Bronchial epithelial cell (primary cell): ENCODE results near the gene KLK12. TPM values are rescaled to one million over a fixed set of nuclear protein-coding genes. Genes with fewer than 3 reads are reported as not detected.

Experiments used
- DNase-seq: peaks from one replicate; pipeline ENCODE4 v3.0.0-alpha.2; 2010; ENCODE audit warnings: low read depth
- FAIRE-seq: peaks from 2 replicates; lab custom pipeline; 2011; peaks lifted over from hg19 to GRCh38; lab: Jason Lieb, UNC
- H3K27me3 ChIP-seq: 2 replicates; pipeline ENCODE4 v1.5.1; 2011; ENCODE audit warnings: low read length; ENCODE audit not compliant: control insufficient read depth, insufficient read depth
- H3K36me3 ChIP-seq: 2 replicates; pipeline ENCODE4 v1.5.1; 2011; ENCODE audit warnings: low read length; ENCODE audit not compliant: control insufficient read depth, insufficient read depth
- H3K4me3 ChIP-seq: 2 replicates; pipeline ENCODE4 v1.5.1; 2011; ENCODE audit warnings: mild to moderate bottlenecking, low read depth, low read length, control low read depth
- CTCF ChIP-seq: IDR thresholded peaks from 2 replicates; pipeline ENCODE4 v1.5.1; 2011; ENCODE audit warnings: mild to moderate bottlenecking, moderate library complexity, low read length, control low read depth, inconsistent platforms; ENCODE audit not compliant: insufficient read depth, severe bottlenecking
- total RNA-seq: library from RNA; depleted of rRNA; stranded (reverse); fragments of >200 nt; gene quantifications from 2 replicates; pipeline ENCODE4 v1.2.1, GENCODE V29; 2014

The KLK12 gene
- total RNA-seq, 1 donor from 2014 or later = not detected

GRCh38 chr19:51070334-51071094 is 35.7 kb upstream of the KLK12 start:
- H3K4me3 ChIP-seq = no peak overlapping the region
- DNase-seq (no peak), FAIRE-seq (no peak)
- H3K27me3 ChIP-seq = no peaks in the 10 kb centered on the region
- no peak for TF ChIP-seq CTCF
- H3K36me3 ChIP-seq = no peaks in the 10 kb centered on the region

GRCh38 chr19:51066393-51067186 is 31.8 kb upstream of the KLK12 start:
- FAIRE-seq = no peak
- no peak for DNase-seq
- Histone ChIP-seq H3K4me3 (no peak overlapping the region), H3K36me3 (no peaks in the 10 kb centered on the region), H3K27me3 (no peaks in the 10 kb centered on the region)
- TF ChIP-seq CTCF = no peak

GRCh38 chr19:51065221-51065960 is 30.6 kb upstream of the KLK12 start:
- H3K27me3 ChIP-seq = no peaks in the 10 kb centered on the region
- FAIRE-seq (no peak), DNase-seq (no peak)
- no peak overlapping the region for H3K4me3 ChIP-seq
- TF ChIP-seq CTCF = no peak
- no peaks in the 10 kb centered on the region for H3K36me3 ChIP-seq

- peak; percentile 16 for DNase-seq
- no peak for TF ChIP-seq CTCF
- Histone ChIP-seq H3K27me3 (no peaks in the 10 kb centered on the region), H3K4me3 (no peak within 1 kb of the TSS), H3K36me3 (no peaks in the 10 kb centered on the region)
- FAIRE-seq = no peak
Observed at GRCh38 chr19:51064534-51065220, 29.9 kb upstream of the KLK12 start, which contains the start of gene KLK13. TSS of gene KLK13 (minus strand) at chr19:51065092. CDS start at chr19:51065067, 25 bp downstream.

GRCh38 chr19:51063664-51064063 is 28.9 kb upstream of the KLK12 start:
- no peaks in the 10 kb centered on the region for H3K27me3 ChIP-seq
- FAIRE-seq (no peak), DNase-seq (no peak)
- H3K36me3 ChIP-seq = no peaks in the 10 kb centered on the region
- TF ChIP-seq CTCF = no peak
- no peak overlapping the region for H3K4me3 ChIP-seq
